HCT116 (cell line): ENCODE results near the gene GP1BB. TPM values are rescaled to one million over a fixed set of nuclear protein-coding genes. Genes with fewer than 3 reads are reported as not detected.

ENCODE experiments used
- ATAC-seq: fragments of 200-7000 bp; cut with Tn5 transposase; 2 replicates; pipeline ENCODE4 v1.9.1; 2020; ENCODE audit warnings: mild to moderate bottlenecking, moderate library complexity
- BruUV-seq: library from RNA; stranded (reverse); fragments of 400-500 nt; replicated peaks from 2 replicates; lab custom pipeline; 2021; lab: Mats Ljungman, UMichigan
- CTCF ChIA-PET: fragments of 300-600 bp; sonication (Branson Sonifier 250); formaldehyde crosslinking; loops from one replicate; lab custom pipeline; 2021; ENCODE audit warnings: antibody characterized with exemption; lab: Charles Lee
- POLR2A ChIA-PET: fragments of 300-600, 350-600 bp; sonication (Branson Sonifier 250); formaldehyde crosslinking; loops from one replicate; lab custom pipeline; 2021; ENCODE audit warnings: antibody characterized with exemption; lab: Charles Lee
- RAD21 ChIA-PET, 2 experiments: fragments of 300-600 bp; sonication (Branson Sonifier 250); formaldehyde crosslinking; loops; one replicate each; lab custom pipeline; 2023; ENCODE audit warnings: low total read pairs in 2 of 2; ENCODE audit not compliant: uncharacterized antibody in 2 of 2, unreplicated experiment in 2 of 2, low non-redundant PET in 1 of 2; lab: Charles Lee
- DNase-seq: peaks from one replicate; pipeline ENCODE4 v3.0.0-alpha.2; 2010; ENCODE audit warnings: low read depth, low spot score
- H2AFZ ChIP-seq: fragments of 200-600 bp; shearing (Covaris generic), sonication (generic); 2 replicates; pipeline ENCODE4 v1.6.1; 2017; ENCODE audit warnings: low read depth, mixed run types, mixed read lengths, antibody characterized with exemption, low read length; ENCODE audit not compliant: poor library complexity, severe bottlenecking
- H3K27ac ChIP-seq: 2 replicates; pipeline ENCODE4 v1.5.1; 2012; ENCODE audit warnings: low read depth, low read length
- H3K27me3 ChIP-seq: fragments of 200-600 bp; sonication (generic); 2 replicates; pipeline ENCODE4 v1.6.1; 2016; ENCODE audit warnings: mixed run types, low read length, mixed read lengths; ENCODE audit not compliant: insufficient read depth
- H3K36me3 ChIP-seq, 2 experiments: fragments of 200-500 bp in 1 of 2; fragments of 200-600 bp in 1 of 2; sonication (Bioruptor generic) in 1 of 2; sonication (generic) in 1 of 2; 2 replicates each; pipeline versions ENCODE4 v1.5.1 to v1.6.1; 2014 to 2016; ENCODE audit warnings: low read length in 2 of 2, inconsistent platforms in 1 of 2, mixed read lengths in 1 of 2, mixed run types in 1 of 2; ENCODE audit not compliant: insufficient read depth in 2 of 2, control insufficient read depth in 1 of 2
- H3K4me1 ChIP-seq, 2 experiments: fragments of 200-600 bp in 1 of 2; sonication (generic) in 1 of 2; 2 replicates each; pipeline versions ENCODE4 v1.5.1 to v1.6.1; 2012 to 2017; ENCODE audit warnings: low read length in 2 of 2, inconsistent platforms in 1 of 2, mild to moderate bottlenecking in 1 of 2, mixed read lengths in 1 of 2, mixed run types in 1 of 2, moderate library complexity in 1 of 2; ENCODE audit not compliant: insufficient read depth in 2 of 2, control insufficient read depth in 1 of 2
- H3K4me2 ChIP-seq: fragments of 200-600 bp; sonication (generic); 2 replicates; pipeline ENCODE4 v1.6.1; 2017; ENCODE audit warnings: mixed run types, low read length, mixed read lengths
- H3K4me3 ChIP-seq, 2 experiments: fragments of 200-600 bp in 1 of 2; sonication (generic) in 1 of 2; replicated peaks in 1 of 2; 2 replicates each; pipeline ENCODE4 v1.5.1; 2011 to 2016; ENCODE audit warnings: low read length in 2 of 2, control low read depth in 1 of 2, low read depth in 1 of 2, mild to moderate bottlenecking in 1 of 2, mixed read lengths in 1 of 2, mixed run types in 1 of 2
- H3K79me2 ChIP-seq: fragments of 200-600 bp; sonication (generic); 2 replicates; pipeline ENCODE4 v1.6.1; 2017; ENCODE audit warnings: mild to moderate bottlenecking, mixed run types, low read length, moderate library complexity, mixed read lengths; ENCODE audit not compliant: insufficient read depth
- H3K9ac ChIP-seq: fragments of 200-600 bp; sonication (generic); 2 replicates; pipeline ENCODE4 v1.6.1; 2016; ENCODE audit warnings: low read length, mixed read lengths
- H3K9me2 ChIP-seq: fragments of 200-600 bp; sonication (generic), shearing (Covaris generic); 2 replicates; pipeline ENCODE4 v1.6.1; 2017; ENCODE audit warnings: mixed run types, mild to moderate bottlenecking, moderate library complexity; ENCODE audit not compliant: insufficient read depth
- H3K9me3 ChIP-seq, 2 experiments: fragments of 200-500 bp in 1 of 2; fragments of 200-600 bp in 1 of 2; sonication (Bioruptor generic) in 1 of 2; sonication (generic) in 1 of 2; 2 replicates each; pipeline ENCODE4 v1.6.1; 2014 to 2017; ENCODE audit warnings: low read length in 2 of 2, mixed read lengths in 2 of 2, inconsistent platforms in 1 of 2, low read depth in 1 of 2, mild to moderate bottlenecking in 1 of 2, mixed run types in 1 of 2, moderate library complexity in 1 of 2; ENCODE audit not compliant: control insufficient read depth in 1 of 2, insufficient read depth in 1 of 2
- H4K20me1 ChIP-seq: fragments of 200-600 bp; sonication (generic), shearing (Covaris generic); 2 replicates; pipeline ENCODE4 v1.6.1; 2017; ENCODE audit warnings: mixed run types, mild to moderate bottlenecking, moderate library complexity; ENCODE audit not compliant: insufficient read depth
- ATF3 ChIP-seq: IDR thresholded peaks from 2 replicates; pipeline ENCODE4 v1.6.1; 2012
- CBX3 ChIP-seq: IDR thresholded peaks from 2 replicates; pipeline ENCODE4 v1.6.1; 2012; ENCODE audit warnings: low read depth
- CTCF ChIP-seq, 3 experiments: fragments of 200-600 bp in 1 of 3; sonication (generic) in 1 of 3; IDR thresholded peaks in 2 of 3; conservative IDR thresholded peaks in 1 of 3; 2 replicates each; pipeline ENCODE4 v1.5.1; 2012 to 2017; ENCODE audit warnings: low read depth in 2 of 3, low read length in 2 of 3, antibody characterized with exemption in 1 of 3, borderline replicate concordance in 1 of 3, control low read depth in 1 of 3, mild to moderate bottlenecking in 1 of 3, mixed read lengths in 1 of 3, mixed run types in 1 of 3, moderate library complexity in 1 of 3; ENCODE audit not compliant: insufficient read depth in 1 of 3
- EGR1 ChIP-seq: IDR thresholded peaks from 2 replicates; pipeline ENCODE4 v1.6.1; 2012; ENCODE audit warnings: low read depth
- ELF1 ChIP-seq: IDR thresholded peaks from 2 replicates; pipeline ENCODE4 v1.6.1; 2012; ENCODE audit warnings: low read depth, borderline replicate concordance
- EZH2 ChIP-seq: fragments of 200-600 bp; sonication (generic); IDR thresholded peaks from 2 replicates; pipeline ENCODE4 v1.6.1; 2017; ENCODE audit warnings: antibody characterized with exemption, mixed run types
- EZH2phosphoT487 ChIP-seq: fragments of 200-600 bp; IDR thresholded peaks from 2 replicates; pipeline ENCODE4 v1.6.1; 2018; ENCODE audit warnings: antibody characterized with exemption, borderline replicate concordance
- FOSL1 ChIP-seq: IDR thresholded peaks from 2 replicates; pipeline ENCODE4 v1.6.1; 2012; ENCODE audit warnings: low read depth
- MAX ChIP-seq: IDR thresholded peaks from 2 replicates; pipeline ENCODE4 v1.6.1; 2012
- POLR2A ChIP-seq: IDR thresholded peaks from 2 replicates; pipeline ENCODE4 v1.7.0; 2011; ENCODE audit warnings: borderline replicate concordance; ENCODE audit not compliant: insufficient read depth, insufficient read length; ENCODE audit errors: extremely low read depth
- SP1 ChIP-seq: IDR thresholded peaks from 2 replicates; pipeline ENCODE4 v1.6.1; 2012; ENCODE audit warnings: low read depth
- SRF ChIP-seq: IDR thresholded peaks from 2 replicates; pipeline ENCODE4 v1.6.1; 2012; ENCODE audit warnings: low read depth
- TCF7L2 ChIP-seq: IDR thresholded peaks from 2 replicates; pipeline ENCODE4 v1.7.0; 2011; ENCODE audit warnings: borderline replicate concordance, inconsistent platforms; ENCODE audit not compliant: insufficient read depth, insufficient read length; ENCODE audit errors: extremely low read depth
- ZBTB33 ChIP-seq: IDR thresholded peaks from 2 replicates; pipeline ENCODE4 v1.6.1; 2011; ENCODE audit warnings: mild to moderate bottlenecking, low read length, moderate library complexity; ENCODE audit not compliant: insufficient replicate concordance; ENCODE audit errors: extremely low read depth
- intact Hi-C: fragments of 100-400 bp; cut with micrococcal nuclease; formaldehyde crosslinking; loops from 2 replicates; pipeline ENCODE4 v1.10.0; 2022
- total RNA-seq: library from RNA; stranded (reverse); gene quantifications from one replicate; pipeline ENCODE4 v1.2.1, GENCODE V29; 2021; ENCODE audit not compliant: unreplicated experiment

GP1BB gene
- total RNA-seq, 1 experiment from 2014 or later, result 4.8 TPM

- Histone ChIP-seq H3K27ac (no peak overlapping the region), H3K79me2 (no peaks in the 10 kb centered on the region), H3K36me3 (no peaks in the 10 kb centered on the region), H4K20me1 (no peaks in the 10 kb centered on the region), H3K9me2 (no peaks in the 10 kb centered on the region), H3K9ac (no peak overlapping the region), H3K4me3 (no peak overlapping the region), H3K4me2 (no peak overlapping the region), H3K4me1 (no peaks in the 10 kb centered on the region), H3K27me3 (no peaks in the 10 kb centered on the region), H3K9me3 (no peaks in the 10 kb centered on the region), H2AFZ (no peak overlapping the region)
- CTCF ChIA-PET, result no interaction called here
- no peak for TF ChIP-seq EZH2phosphoT487
- TF ChIP-seq EGR1, result no peak
- no peak for TF ChIP-seq ATF3
- TF ChIP-seq EZH2, result no peak
- no peak for TF ChIP-seq ZBTB33
- no peak for TF ChIP-seq MAX
- TF ChIP-seq POLR2A, result no peak
- no peak for TF ChIP-seq TCF7L2
- TF ChIP-seq CBX3, result no peak
- TF ChIP-seq FOSL1, result no peak
- no peak for TF ChIP-seq SRF
- no peak for TF ChIP-seq CTCF (IDR thresholded peaks at IDR 0.05 in 2 of 3, conservative IDR thresholded peaks at IDR 0.05 in 1 of 3; ENCODE audit: borderline replicate concordance in 1 of 3, insufficient read depth in 1 of 3, low read depth in 2 of 3, low read length in 2 of 3)
- no peak for TF ChIP-seq ELF1
- TF ChIP-seq SP1, result no peak
- BruUV-seq, result no TSS peak
- intact Hi-C loops, result no loop called here
- POLR2A ChIA-PET, result no interaction called here
- ATAC-seq, result no peak
- RAD21 ChIA-PET, result interaction anchor here in 1 of 2 experiments (0.5 kb wide), 1 partner anchor 105 kb away, joined by 3 read pairs; no protein-coding TSS in a partner anchor
- no peak for DNase-seq
Measured at GRCh38 chr22:19745155-19746101, 22.1 kb downstream of the GP1BB start.
